Choroid plexus epithelial cell (primary cell): ENCODE measurements around the gene ADAMTS9.

Source experiments
- DNase-seq: peaks from one replicate; pipeline ENCODE4 v3.0.0-alpha.2; 2010; ENCODE audit warnings: low read depth
- H3K4me3 ChIP-seq: 2 replicates; pipeline ENCODE4 v1.5.1; 2011; ENCODE audit warnings: low read depth, mild to moderate bottlenecking, control low read depth, low read length, moderate library complexity
- TF ChIP-seq, protein P1 (sequence below): conservative IDR thresholded peaks from 2 replicates; pipeline ENCODE4 v1.5.1; 2011; ENCODE audit warnings: low read depth, mild to moderate bottlenecking, control low read depth, inconsistent platforms, low read length, moderate library complexity

ADAMTS9 gene

DNA sequence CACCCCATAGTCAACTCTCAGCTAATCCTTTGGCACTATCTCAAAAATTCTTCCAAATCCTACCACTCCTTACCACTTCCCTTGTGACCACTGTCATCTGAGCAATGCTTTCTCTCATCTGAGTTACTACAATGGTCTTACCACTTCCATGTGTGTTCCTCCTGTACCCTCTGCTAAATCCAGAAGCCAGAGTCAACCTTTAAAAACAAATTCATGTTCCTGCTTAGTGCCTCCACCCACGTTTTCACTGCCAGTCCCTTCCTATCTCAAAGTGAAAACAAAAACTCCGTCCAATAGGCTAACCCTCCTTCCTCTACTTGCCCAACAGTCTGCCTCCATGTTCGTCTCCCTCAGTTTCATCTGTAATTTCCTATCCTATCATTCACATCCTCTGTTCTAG, 109.0 kb downstream of the ADAMTS9 start:
- H3K4me3 ChIP-seq, result no peak overlapping the region
- TF ChIP-seq, protein P1, sequence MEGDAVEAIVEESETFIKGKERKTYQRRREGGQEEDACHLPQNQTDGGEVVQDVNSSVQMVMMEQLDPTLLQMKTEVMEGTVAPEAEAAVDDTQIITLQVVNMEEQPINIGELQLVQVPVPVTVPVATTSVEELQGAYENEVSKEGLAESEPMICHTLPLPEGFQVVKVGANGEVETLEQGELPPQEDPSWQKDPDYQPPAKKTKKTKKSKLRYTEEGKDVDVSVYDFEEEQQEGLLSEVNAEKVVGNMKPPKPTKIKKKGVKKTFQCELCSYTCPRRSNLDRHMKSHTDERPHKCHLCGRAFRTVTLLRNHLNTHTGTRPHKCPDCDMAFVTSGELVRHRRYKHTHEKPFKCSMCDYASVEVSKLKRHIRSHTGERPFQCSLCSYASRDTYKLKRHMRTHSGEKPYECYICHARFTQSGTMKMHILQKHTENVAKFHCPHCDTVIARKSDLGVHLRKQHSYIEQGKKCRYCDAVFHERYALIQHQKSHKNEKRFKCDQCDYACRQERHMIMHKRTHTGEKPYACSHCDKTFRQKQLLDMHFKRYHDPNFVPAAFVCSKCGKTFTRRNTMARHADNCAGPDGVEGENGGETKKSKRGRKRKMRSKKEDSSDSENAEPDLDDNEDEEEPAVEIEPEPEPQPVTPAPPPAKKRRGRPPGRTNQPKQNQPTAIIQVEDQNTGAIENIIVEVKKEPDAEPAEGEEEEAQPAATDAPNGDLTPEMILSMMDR, result no peak
- no peak for DNase-seq

DNA sequence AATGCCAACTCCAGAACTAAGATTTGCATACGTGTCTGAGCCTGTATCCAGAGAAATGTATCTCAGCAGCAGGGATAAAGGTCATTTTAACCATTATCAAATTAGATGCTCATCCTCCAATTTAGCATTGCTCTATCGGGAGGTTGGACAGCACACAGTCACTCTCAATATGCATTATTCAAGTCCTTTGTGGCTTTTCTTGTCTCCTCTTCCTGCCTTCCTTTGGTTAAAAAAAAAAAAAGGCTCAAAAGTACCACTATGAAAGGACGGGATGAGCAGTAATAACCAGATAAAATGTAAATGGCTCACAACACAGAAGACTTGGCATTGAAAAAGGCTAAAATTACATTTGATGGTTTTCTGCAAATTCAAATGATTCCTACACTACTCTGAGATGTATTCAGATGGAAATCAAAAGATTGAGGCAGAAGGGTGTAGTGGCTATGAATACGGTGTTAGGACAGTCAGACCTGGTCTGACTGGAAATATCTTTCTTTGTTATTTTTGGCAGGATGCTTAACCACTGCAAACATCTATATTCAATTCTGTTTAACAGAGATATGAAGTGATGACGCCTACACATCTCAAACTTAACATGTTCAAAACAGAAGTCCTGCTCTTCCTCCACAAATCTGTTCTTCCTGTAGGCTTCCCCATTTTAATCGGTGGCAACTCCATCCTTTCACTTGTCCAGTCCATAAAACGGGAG, 109.6 kb downstream of the ADAMTS9 start:
- peak; percentile 79 for DNase-seq
- no peak overlapping the region for H3K4me3 ChIP-seq
- TF ChIP-seq, protein P1, result no peak

DNA sequence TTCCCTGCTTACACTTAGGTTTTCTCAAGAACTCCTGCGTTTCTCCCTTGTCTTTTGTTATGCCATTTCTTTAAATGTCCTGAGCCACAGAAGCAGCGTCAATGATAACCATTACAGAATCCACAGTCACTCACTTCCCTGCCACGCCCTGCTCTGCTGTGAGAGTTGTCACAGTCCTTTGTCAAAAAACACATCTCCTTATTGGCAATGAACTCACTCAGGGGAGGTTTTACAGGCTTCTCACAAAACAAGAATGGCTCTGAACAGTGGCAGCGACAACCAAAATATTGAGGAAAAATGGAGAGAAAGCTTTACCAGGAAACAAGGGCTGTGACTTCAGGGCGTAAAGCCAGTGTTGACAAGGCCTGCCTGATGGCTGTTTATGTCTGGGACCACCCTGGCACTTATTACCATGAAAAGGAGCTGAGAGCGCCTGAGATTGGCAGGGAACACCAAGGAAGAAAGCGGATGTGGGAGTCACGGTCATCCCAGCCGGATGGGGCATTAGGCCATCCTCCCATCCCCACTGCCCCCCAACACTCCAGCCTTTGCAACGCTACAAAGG, 111.5 kb downstream of the ADAMTS9 start:
- no peak overlapping the region for H3K4me3 ChIP-seq
- no peak for DNase-seq
- TF ChIP-seq, protein P1, result no peak

DNA sequence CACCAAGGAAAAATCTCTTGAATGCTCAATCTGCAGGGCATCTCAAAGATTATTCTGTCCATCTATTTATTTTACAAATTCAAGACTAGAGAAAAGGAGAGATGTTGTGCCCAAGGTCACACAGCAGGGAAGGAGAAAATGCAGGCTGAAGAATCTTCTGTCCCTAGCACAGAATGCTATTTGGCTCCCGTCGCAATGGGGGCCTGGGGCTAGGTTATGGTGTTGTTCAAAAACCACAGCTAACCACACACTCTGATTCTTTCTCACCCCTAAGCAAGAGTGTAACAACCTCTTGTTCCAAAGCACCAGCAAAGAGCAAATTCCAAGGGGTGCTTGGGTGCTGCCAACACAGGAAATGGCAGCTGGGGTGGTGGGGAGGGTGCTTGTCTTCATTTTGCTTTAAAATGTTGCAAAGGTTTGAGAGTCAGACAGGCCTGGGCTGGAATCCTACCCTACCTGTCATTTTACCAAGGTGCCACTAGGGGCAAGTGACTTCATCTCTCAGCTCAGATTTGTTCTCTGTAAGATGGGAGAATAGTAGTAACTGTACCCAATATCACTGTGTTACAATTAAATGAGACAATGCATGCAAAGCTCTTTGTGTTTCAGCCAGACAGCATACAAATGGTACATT, 112.5 kb downstream of the ADAMTS9 start:
- TF ChIP-seq, protein P1, result peak; percentile 72

DNA sequence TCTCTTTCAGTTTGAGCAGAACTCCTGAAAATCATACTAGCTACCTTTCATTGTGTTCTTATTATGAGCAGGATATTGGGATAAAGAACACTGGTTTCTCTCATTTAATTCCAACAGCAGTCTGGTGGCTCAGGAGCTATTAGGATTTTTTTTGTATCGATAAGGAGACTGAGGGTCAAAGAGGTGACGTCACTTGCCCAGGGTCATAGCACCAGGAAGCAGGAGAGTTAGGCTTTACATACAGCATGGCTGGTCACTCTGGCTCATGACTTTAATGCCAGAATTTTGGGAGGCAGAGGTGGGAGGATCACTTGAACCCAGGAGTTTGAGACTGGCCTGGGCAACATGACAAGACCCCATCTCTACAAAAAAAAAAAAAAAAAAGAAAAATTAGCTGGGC, 113.6 kb downstream of the ADAMTS9 start:
- TF ChIP-seq, protein P1, result no peak
- no peak overlapping the region for H3K4me3 ChIP-seq
- DNase-seq, result no peak

More for the DNA sequence above, 112.5 kb downstream of the ADAMTS9 start:
- DNase-seq, result peak; percentile 66
- no peak overlapping the region for H3K4me3 ChIP-seq

DNA sequence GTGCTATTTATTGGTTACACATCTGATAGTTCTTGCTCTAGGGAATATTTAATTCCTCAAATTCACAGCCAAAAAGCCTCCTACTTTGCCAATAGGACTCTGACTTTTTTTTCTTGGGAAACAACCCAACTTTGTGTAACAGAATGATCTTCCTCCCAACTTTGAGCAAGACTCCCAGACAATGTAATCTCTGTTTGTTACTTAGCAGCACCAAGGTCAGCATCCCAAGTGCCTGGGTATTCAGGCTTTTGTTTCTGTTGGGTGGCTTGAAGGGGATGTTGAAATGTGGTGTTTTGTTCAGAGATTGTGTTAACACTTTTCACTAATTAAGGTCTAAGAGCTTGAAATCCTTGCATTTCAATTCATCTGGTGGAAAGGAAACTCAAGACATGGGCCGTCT, 115.8 kb downstream of the ADAMTS9 start:
- no peak for DNase-seq
- TF ChIP-seq, protein P1, result no peak
- no peak overlapping the region for H3K4me3 ChIP-seq
